T follicular helper cell (primary cell): ENCODE measurements around the gene LARP1.
"Not testable (repeated sequence)": the region's sequence is repeated elsewhere in the genome, so short reads cannot be mapped to it uniquely, and the experiment has no call there.

ENCODE experiments used
- DNase-seq: peaks from one replicate; pipeline ENCODE4 v3.0.0-alpha.2; 2020; ENCODE audit warnings: low read depth

LARP1 gene

GRCh38 chr5:154734370-154735248 is 20.6 kb upstream of the LARP1 start:
- DNase-seq: no peak

- DNase-seq: not testable (repeated sequence)
Measured at GRCh38 chr5:154735362-154735761, 19.8 kb upstream of the LARP1 start.

GRCh38 chr5:154736372-154736771 is 18.8 kb upstream of the LARP1 start:
- DNase-seq: not testable (repeated sequence)

GRCh38 chr5:154737667-154738320 is 17.4 kb upstream of the LARP1 start:
- no peak for DNase-seq

- no peak for DNase-seq
Measured at GRCh38 chr5:154740483-154740882, 14.7 kb upstream of the LARP1 start.

DNA sequence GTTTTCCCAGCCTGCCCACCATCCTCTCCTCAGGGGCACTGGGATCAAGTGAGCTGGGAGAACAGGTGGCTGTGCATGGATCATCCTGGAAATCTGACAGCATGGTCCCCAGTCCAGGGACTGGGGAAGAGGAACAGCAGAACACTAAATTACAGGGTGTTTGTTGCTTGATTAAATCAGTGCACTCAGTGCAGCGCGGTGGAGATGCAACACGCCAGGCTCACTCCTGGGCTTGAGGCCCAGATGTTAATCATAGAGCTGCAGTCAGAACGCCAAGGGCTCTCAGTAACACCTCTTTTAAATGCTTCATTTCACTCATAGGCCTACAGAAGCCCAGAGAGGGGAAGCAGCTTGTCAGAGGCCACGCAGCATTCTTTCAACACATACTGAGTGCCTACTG is 14.2 kb upstream of the LARP1 start:
- no peak for DNase-seq

GRCh38 chr5:154741415-154741814 is 13.8 kb upstream of the LARP1 start:
- no peak for DNase-seq

- DNase-seq: no peak
Measured at GRCh38 chr5:154743812-154744211, 11.4 kb upstream of the LARP1 start.

DNA sequence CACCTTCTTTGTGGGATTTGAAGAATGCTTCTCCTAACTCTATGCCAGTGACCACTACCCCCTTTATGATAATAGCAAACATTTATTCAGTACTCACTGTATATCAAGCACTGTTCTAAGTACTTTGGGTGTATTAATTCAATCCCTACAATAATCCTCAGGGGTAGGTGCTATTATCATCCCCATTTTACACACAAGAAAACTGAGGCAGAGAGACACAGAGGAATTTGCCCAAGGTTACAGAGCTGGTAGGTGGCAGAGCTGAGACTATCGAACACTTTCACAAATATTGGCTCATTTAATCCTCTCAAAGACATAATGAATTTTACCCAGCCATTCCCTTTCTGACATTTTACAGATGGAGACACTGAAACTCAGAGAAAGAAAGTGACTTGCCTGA is 9.8 kb upstream of the LARP1 start:
- no peak for DNase-seq

DNA sequence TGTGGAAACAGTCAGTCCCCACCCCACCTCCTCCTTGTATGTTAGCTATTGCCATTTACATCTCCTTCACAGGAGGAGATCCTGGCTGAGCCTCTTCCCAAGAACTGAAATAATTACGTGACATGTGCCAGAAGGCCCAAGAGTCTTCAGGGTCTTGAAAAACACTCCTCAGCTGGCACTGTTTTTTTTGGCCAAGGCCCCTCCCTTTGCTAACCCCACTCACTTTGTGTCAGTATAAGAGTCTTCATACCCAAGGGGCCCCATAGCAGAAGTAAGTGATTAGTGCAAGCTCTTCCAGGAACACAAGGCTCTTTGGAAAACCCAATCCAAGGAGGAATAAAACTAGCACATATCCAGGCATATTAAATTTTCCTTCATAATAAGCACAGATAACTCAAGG is 5.7 kb upstream of the LARP1 start:
- no peak for DNase-seq

GRCh38 chr5:154750641-154751040 is 4.5 kb upstream of the LARP1 start:
- DNase-seq: not testable (repeated sequence)

DNA sequence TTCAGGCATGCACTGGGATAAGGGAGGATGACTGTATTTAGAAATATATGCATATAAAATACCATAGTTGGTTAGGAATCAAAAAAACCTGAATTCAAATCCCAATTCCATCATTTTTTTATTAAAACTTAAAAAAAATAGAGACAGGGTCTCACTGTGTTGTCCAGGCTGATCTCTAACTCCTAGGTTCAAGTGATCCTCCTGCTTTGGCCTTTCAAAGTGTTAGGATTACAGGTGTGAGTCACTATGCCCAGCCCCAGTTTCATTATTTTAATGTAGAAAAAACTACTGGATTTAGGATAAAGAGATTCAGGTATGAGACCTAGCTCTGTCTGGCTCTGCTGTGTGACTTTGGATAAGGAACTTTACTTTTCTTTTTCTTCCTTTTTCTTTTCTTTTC is 3.3 kb upstream of the LARP1 start:
- no peak for DNase-seq

DNA sequence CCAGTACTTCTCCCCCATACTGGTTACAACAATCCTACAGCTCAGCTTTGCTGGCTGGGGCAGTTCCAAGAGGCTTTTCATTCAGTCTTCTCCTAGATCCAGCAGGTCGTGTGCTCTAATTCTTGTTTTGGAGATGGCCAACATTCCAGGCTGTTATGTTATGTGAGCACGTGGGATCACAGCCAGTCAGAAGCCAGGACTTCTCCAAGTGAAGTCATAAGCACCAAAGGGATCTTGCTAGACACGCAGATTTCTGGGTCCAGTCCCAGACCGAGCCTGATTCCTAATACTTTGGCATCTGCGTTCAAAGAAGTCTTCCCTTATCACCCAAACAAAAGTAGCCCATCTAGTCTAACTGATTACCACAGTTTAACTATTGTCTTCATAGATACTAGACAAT is 1.4 kb upstream of the LARP1 start:
- no peak for DNase-seq

GRCh38 chr5:154754460-154755360 is 467 bp upstream of the LARP1 start:
- DNase-seq: peak; percentile 99

DNA sequence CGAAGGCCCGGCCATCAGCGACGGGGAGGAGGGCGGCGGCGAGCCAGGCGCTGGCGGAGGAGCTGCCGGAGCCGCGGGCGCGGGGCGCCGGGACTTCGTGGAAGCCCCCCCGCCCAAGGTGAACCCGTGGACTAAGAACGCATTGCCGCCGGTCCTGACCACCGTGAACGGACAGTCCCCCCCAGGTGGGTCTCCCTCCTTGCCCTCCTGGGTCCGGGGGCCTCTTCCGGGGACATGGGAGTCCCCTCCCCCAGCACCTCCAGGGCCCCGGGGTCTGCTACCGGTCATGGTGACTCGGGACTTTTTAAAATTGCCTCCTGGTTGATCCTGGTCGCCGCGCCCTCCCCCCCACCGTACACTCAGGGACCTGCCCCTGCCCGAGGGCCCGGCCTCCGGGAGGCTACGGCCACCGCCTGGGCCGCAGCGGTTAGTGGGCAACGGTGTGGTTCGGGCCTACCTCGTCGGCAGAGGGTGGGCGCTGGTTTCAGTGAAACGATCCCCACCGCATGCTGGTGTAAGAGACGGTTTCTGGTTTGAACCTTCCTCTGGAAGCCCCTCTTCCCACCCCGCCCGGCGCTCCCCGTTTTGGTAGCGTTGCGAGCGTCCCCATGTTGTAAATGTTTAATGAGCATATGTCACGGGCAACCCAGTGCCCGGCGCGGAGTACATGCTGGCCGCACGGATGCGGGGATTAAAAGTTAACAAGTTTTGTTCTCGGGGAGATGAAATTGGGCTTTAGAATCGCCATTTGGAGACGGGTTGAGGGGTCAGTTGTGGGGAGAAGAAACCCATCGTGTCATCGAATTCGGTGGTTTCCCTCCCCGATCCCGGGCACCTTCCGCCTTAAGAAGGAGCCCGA is 1.1 kb downstream of the LARP1 start:
- peak; percentile 12 for DNase-seq

DNA sequence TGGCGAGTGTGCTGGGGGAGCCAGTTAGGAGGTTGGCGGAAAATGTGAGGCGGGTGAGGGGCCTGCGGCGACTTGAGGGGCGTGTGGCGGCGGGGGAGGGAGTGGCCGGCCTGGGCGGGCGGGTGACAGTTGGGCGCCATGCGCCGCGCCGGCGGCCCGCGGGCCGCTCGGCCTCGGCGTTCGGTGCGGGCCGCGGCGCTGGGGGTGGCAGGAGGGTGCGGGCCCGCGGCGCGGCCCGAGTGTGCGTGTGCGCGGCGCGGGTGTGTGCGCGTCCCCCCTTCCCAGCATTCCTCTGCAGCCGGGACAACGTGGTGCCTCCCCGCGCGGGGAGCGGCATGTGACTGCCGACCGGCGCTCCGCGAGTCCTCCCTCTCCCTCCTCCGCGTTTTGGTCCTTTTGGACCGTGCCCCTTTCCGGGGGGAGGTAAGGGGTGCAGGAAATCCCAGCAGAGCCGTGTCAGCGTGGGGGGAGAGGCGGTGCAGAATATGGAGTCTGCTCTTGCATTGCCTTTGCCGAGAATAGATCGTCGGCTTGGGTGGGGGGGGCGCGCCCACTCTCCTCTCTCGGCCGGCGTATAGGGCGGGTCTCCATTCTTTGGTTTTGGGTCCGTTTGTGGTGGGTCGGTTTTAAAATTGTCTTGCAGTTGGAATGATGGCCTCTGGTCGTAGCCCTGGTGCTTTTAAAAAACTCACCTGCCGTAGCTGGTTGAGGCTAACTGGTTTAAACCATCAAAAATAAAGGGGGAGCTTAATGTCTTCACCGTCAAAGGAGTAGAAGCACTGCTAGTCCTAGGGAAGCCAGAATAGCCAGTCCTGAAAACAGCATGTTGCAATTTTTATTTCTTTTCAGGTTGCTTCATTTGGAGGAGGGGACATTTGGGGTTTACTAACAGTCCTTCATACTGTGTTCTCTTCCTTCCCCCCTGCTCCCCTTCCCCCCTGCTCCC is 2.0 kb downstream of the LARP1 start:
- peak; percentile 29 for DNase-seq

DNA sequence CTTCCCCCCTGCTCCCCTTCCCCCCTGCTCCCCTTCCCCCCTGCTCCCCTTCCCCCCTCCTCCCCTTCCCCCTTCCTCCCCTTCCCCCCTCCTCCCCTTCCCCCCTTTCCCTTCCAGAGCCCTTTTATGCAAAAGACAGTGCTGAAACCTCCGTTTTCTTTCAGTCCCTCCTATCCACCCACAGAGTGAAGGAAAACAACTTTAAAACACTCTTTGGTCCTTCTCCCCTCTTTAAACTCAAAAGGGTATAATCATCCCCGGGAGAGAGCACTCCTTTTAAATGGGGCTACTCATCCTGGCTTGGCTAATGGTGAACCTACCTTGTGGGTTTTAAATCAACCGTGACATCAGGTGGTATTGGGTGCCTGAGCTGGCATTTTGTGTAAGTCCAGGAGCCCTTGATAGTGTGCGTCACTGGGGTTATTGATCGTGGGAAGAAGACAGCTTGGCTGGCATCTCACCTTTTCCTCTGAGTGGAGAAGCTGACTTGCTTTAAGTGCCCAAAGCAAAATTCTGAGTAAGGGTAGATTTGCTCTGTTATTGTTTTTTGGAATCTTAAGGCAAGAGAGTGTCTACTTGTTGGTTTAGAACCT is 2.7 kb downstream of the LARP1 start:
- peak; percentile 34 for DNase-seq

GRCh38 chr5:154758493-154758892 is 3.3 kb downstream of the LARP1 start:
- DNase-seq: no peak

- no peak for DNase-seq
Measured at GRCh38 chr5:154758977-154759376, 3.8 kb downstream of the LARP1 start.

GRCh38 chr5:154759868-154760267 is 4.7 kb downstream of the LARP1 start:
- DNase-seq: not testable (repeated sequence)
